Small intestine (tissue), 4 donors: ENCODE data around the gene UTP25. TPM values are rescaled to one million over a fixed set of nuclear protein-coding genes. Genes with fewer than 3 reads are reported as not detected.

Experiments used
- polyA plus RNA-seq, 4 donors: library from polyadenylated mRNA; stranded (reverse) in 3 of 4; unstranded in 1 of 4; fragments of 200-250 nt in 3 of 4; fragments of 120-200 nt in 1 of 4; gene quantifications; one replicate each; pipeline versions ENCODE4 v1.2.1 to v1.2.3, GENCODE V29; 2013
- donor health status: healthy with polysubstance abuse.
- donor health status: Bipolar disorder and iron deficiency.
- donor health status: healthy.

The UTP25 gene
- polyA plus RNA-seq, 4 donors, result 0.89 to 9.8 (median 2.2) TPM

Other genes with a start within 250 kb of the UTP25 start
- gene CAMK1G, start 244.3 kb upstream of the UTP25 start, polyA plus RNA-seq, result under 1 TPM in 2 of 4 donors, not detected in 2; 0.10 to 0.37 TPM
- 100 to 1,000 TPM in 1 of 4 donors, 10 to 100 TPM in 3; 33.8 to 218 (median 49.6) TPM for gene LAMB3, start 175.5 kb upstream of the UTP25 start, polyA plus RNA-seq
- gene G0S2, start 152.6 kb upstream of the UTP25 start, polyA plus RNA-seq, result 100 to 1,000 TPM in 2 of 4 donors, 10 to 100 TPM in 1, 1 to 10 TPM in 1; 6.9 to 310 (median 75.8) TPM
- 1 to 10 TPM in 2 of 4 donors, not detected in 2; 1.6 to 3.8 TPM for gene HSD11B1, start 123.1 kb upstream of the UTP25 start, polyA plus RNA-seq
- gene TRAF3IP3, start 71.9 kb upstream of the UTP25 start, polyA plus RNA-seq, result 10 to 100 TPM in 1 of 4 donors, 1 to 10 TPM in 3; 1.1 to 20.0 (median 5.8) TPM
- gene C1orf74, start 43.4 kb upstream of the UTP25 start, polyA plus RNA-seq, result 1 to 10 TPM in 2 of 4 donors, under 1 TPM in 2; 0.45 to 4.6 (median 1.4) TPM
- 10 to 100 TPM; 26.8 to 74.4 (median 32.2) TPM for gene IRF6, start 21.8 kb upstream of the UTP25 start, polyA plus RNA-seq
- gene SYT14, start 110.2 kb downstream of the UTP25 start, polyA plus RNA-seq, result under 1 TPM in 2 of 4 donors, not detected in 2; 0.13 TPM